Liver (tissue), 9 donors: ENCODE data around the gene RPL35. TPM values are rescaled to one million over a fixed set of nuclear protein-coding genes. Genes with fewer than 3 reads are reported as not detected.
A peak's percentile ranks its signal among the peaks of the same experiment; 100 is the strongest.

Experiments used
- DNase-seq: peaks from one replicate; pipeline ENCODE4 v3.0.0-alpha.2; 2017; ENCODE audit warnings: low spot score
- H3K27ac ChIP-seq, 2 donors: one replicate each; pipeline ENCODE4 v1.7.0; 2013; ENCODE audit warnings: inconsistent platforms in 2 of 2, low read length in 2 of 2, control low read depth in 1 of 2, low read depth in 1 of 2, mild to moderate bottlenecking in 1 of 2
- H3K27me3 ChIP-seq, 4 donors: one replicate each; pipeline versions ENCODE4 v1.6.1 to v1.7.0; 2013; ENCODE audit warnings: low read length in 3 of 4, inconsistent platforms in 1 of 4, mild to moderate bottlenecking in 1 of 4, moderate library complexity in 1 of 4; ENCODE audit not compliant: control insufficient read depth in 4 of 4, insufficient read depth in 4 of 4
- H3K36me3 ChIP-seq, 4 donors: one replicate each; pipeline versions ENCODE4 v1.6.1 to v1.7.0; 2013; ENCODE audit warnings: low read length in 3 of 4, mild to moderate bottlenecking in 3 of 4, low read depth in 1 of 4, moderate library complexity in 1 of 4; ENCODE audit not compliant: control insufficient read depth in 4 of 4, insufficient read depth in 3 of 4
- H3K4me1 ChIP-seq, 4 donors: one replicate each; pipeline versions ENCODE4 v1.6.1 to v1.7.0; 2013; ENCODE audit warnings: low read length in 3 of 4, mild to moderate bottlenecking in 3 of 4, moderate library complexity in 1 of 4; ENCODE audit not compliant: control insufficient read depth in 4 of 4, insufficient read depth in 4 of 4
- H3K4me3 ChIP-seq, 3 donors: one replicate each; pipeline versions ENCODE4 v1.6.1 to v1.7.0; 2013; ENCODE audit warnings: low read length in 3 of 3, control low read depth in 1 of 3, low read depth in 1 of 3, mild to moderate bottlenecking in 1 of 3
- H3K9ac ChIP-seq, 2 donors: one replicate each; pipeline ENCODE4 v1.7.0; 2013; ENCODE audit warnings: low read length in 2 of 2, mild to moderate bottlenecking in 2 of 2, moderate library complexity in 2 of 2, control low read depth in 1 of 2, low read depth in 1 of 2
- H3K9me3 ChIP-seq, 4 donors: one replicate each; pipeline versions ENCODE4 v1.6.1 to v1.7.0; 2013; ENCODE audit warnings: low read length in 3 of 4; ENCODE audit not compliant: control insufficient read depth in 4 of 4
- ATF3 ChIP-seq: IDR thresholded peaks from 2 replicates; pipeline ENCODE4 v1.6.1; 2016; ENCODE audit warnings: antibody characterized with exemption
- CTCF ChIP-seq: fragments of 150-350 bp; IDR thresholded peaks from 2 replicates; pipeline ENCODE4 v1.5.1; 2017; ENCODE audit warnings: improper control_type of control experiment, low read depth, low read length; ENCODE audit not compliant: missing input control
- EGR1 ChIP-seq, 2 donors: IDR thresholded peaks; 2 replicates each; pipeline ENCODE4 v1.6.1; 2016 to 2018; ENCODE audit warnings: antibody characterized with exemption in 2 of 2, low read depth in 2 of 2
- FOXA1 ChIP-seq: IDR thresholded peaks from 2 replicates; pipeline ENCODE4 v1.6.1; 2016; ENCODE audit warnings: antibody characterized with exemption
- FOXA2 ChIP-seq: IDR thresholded peaks from 2 replicates; pipeline ENCODE4 v1.6.1; 2016; ENCODE audit warnings: antibody characterized with exemption
- GABPA ChIP-seq, 2 donors: IDR thresholded peaks in 1 of 2; conservative IDR thresholded peaks in 1 of 2; 2 replicates each; pipeline ENCODE4 v1.6.1; 2016; ENCODE audit warnings: antibody characterized with exemption in 2 of 2, mild to moderate bottlenecking in 1 of 2, moderate library complexity in 1 of 2
- HNF4A ChIP-seq, 2 donors: conservative IDR thresholded peaks; 2 replicates each; pipeline ENCODE4 v1.6.1; 2016; ENCODE audit warnings: antibody characterized with exemption in 2 of 2, mild to moderate bottlenecking in 2 of 2
- HNF4G ChIP-seq: IDR thresholded peaks from 2 replicates; pipeline ENCODE4 v1.6.1; 2016; ENCODE audit warnings: antibody characterized with exemption
- JUND ChIP-seq, 2 donors: IDR thresholded peaks; 2 replicates each; pipeline ENCODE4 v1.6.1; 2016; ENCODE audit warnings: antibody characterized with exemption in 2 of 2
- MAX ChIP-seq: IDR thresholded peaks from 2 replicates; pipeline ENCODE4 v1.6.1; 2016; ENCODE audit warnings: antibody characterized with exemption
- NR2F2 ChIP-seq: IDR thresholded peaks from 2 replicates; pipeline ENCODE4 v1.6.1; 2016; ENCODE audit warnings: antibody characterized with exemption
- RAD21 ChIP-seq, 2 donors: IDR thresholded peaks; 2 replicates each; pipeline ENCODE4 v1.6.1; 2016; ENCODE audit warnings: antibody characterized with exemption in 2 of 2, mild to moderate bottlenecking in 2 of 2
- REST ChIP-seq: IDR thresholded peaks from 2 replicates; pipeline ENCODE4 v1.6.1; 2016; ENCODE audit warnings: antibody characterized with exemption, mild to moderate bottlenecking
- RXRA ChIP-seq, 2 donors: IDR thresholded peaks; 2 replicates each; pipeline ENCODE4 v1.6.1; 2017 to 2018; ENCODE audit warnings: antibody characterized with exemption in 2 of 2, mild to moderate bottlenecking in 1 of 2
- TAF1 ChIP-seq: conservative IDR thresholded peaks from 2 replicates; pipeline ENCODE4 v1.6.1; 2016; ENCODE audit warnings: antibody characterized with exemption, mild to moderate bottlenecking
- YY1 ChIP-seq: IDR thresholded peaks from 2 replicates; pipeline ENCODE4 v1.6.1; 2016; ENCODE audit warnings: antibody characterized with exemption, mild to moderate bottlenecking
- WGBS: extraction: QIAGEN DNeasy Blood & Tissue Kit; methylation state at CpG from one replicate; pipeline ENCODE4 v1.1.7; 2013; 5-methylcytosine and 5-hydroxymethylcytosine counted together
- polyA plus RNA-seq, 2 donors: library from polyadenylated mRNA; stranded (reverse) in 1 of 2; unstranded in 1 of 2; fragments of 200-250 nt in 1 of 2; fragments of >200 nt in 1 of 2; fragmentation: Nextera tagmentation in 1 of 2; extraction: Ambion mirVana in 1 of 2; gene quantifications; one replicate each; pipeline versions ENCODE4 v1.2.1 to v1.2.3, GENCODE V29; 2013 to 2015
- total RNA-seq, 2 donors: library from RNA; depleted of rRNA; stranded (reverse); fragments of >200 nt; gene quantifications; one replicate each; pipeline ENCODE4 v1.2.3, GENCODE V29; 2014
- donor health status: healthy.
- donor health status: healthy.
- donor health status: healthy.
- donor health status: healthy.
- donor health status: healthy.

The RPL35 gene
- total and polyA plus RNA-seq, 4 donors = 623 to 1,101 (median 703) TPM

GRCh38 chr9:124818431-124819281 lies 43.1 kb downstream of the RPL35 start:
- Histone ChIP-seq H3K36me3 (no peaks in the 10 kb centered on the region), H3K4me1 (peaks cover 0 to 4% (median 0%) of the 10 kb centered on the region in 4 donors), H3K9ac (no peak overlapping the region), H3K27me3 (no peaks in the 10 kb centered on the region), H3K27ac (no peak overlapping the region), H3K4me3 (no peak overlapping the region), H3K9me3 (no peaks in the 10 kb centered on the region)
- TF ChIP-seq HNF4A (conservative IDR thresholded peaks at IDR 0.05) (peak in 1 of 2 donors; percentile 16), RXRA (IDR thresholded peaks at IDR 0.05) (no peak), YY1 (no peak)
- 57% methylated on average over 18 of the region's 18 CpGs for WGBS
- no peak for DNase-seq

- Histone ChIP-seq H3K9ac (no peak overlapping the region), H3K4me3 (no peak overlapping the region), H3K27me3 (no peaks in the 10 kb centered on the region), H3K27ac (no peak overlapping the region), H3K9me3 (no peaks in the 10 kb centered on the region), H3K36me3 (no peaks in the 10 kb centered on the region), H3K4me1 (peaks cover 0 to 4% (median 0%) of the 10 kb centered on the region in 4 donors)
- DNase-seq = no peak
- WGBS = 89% methylated on average over 5 of the region's 5 CpGs
- TF ChIP-seq FOXA1 = no peak
- no peak for TF ChIP-seq REST
- TF ChIP-seq TAF1 = no peak
- TF ChIP-seq HNF4G = no peak
- TF ChIP-seq RAD21 (IDR thresholded peaks at IDR 0.05) = no peak
- no peak for TF ChIP-seq YY1
- TF ChIP-seq NR2F2 = no peak
- no peak for TF ChIP-seq RXRA (IDR thresholded peaks at IDR 0.05)
- no peak for TF ChIP-seq EGR1 (IDR thresholded peaks at IDR 0.05; ENCODE audit: low read depth in 2 of 2)
- TF ChIP-seq ATF3 = no peak
- no peak for TF ChIP-seq FOXA2
Observed at GRCh38 chr9:124815601-124816000, 46.2 kb downstream of the RPL35 start.

GRCh38 chr9:124814164-124814535 lies 47.6 kb downstream of the RPL35 start:
- Histone ChIP-seq H3K27me3 (no peaks in the 10 kb centered on the region), H3K4me1 (peaks cover 0 to 4% (median 0%) of the 10 kb centered on the region in 4 donors), H3K9me3 (no peaks in the 10 kb centered on the region), H3K9ac (no peak overlapping the region), H3K4me3 (no peak overlapping the region), H3K36me3 (no peaks in the 10 kb centered on the region), H3K27ac (no peak overlapping the region)
- WGBS = 86% methylated on average over 5 of the region's 5 CpGs
- DNase-seq = no peak
- TF ChIP-seq MAX = no peak
- no peak for TF ChIP-seq GABPA (IDR thresholded peaks at IDR 0.05 in 1 of 2, conservative IDR thresholded peaks at IDR 0.05 in 1 of 2)
- TF ChIP-seq RAD21 (IDR thresholded peaks at IDR 0.05) = no peak
- no peak for TF ChIP-seq NR2F2
- no peak for TF ChIP-seq CTCF
- no peak for TF ChIP-seq TAF1
- no peak for TF ChIP-seq HNF4G
- TF ChIP-seq YY1 = no peak
- TF ChIP-seq FOXA2 = no peak
- TF ChIP-seq JUND (IDR thresholded peaks at IDR 0.05) = no peak
- TF ChIP-seq FOXA1 = no peak
- TF ChIP-seq HNF4A (conservative IDR thresholded peaks at IDR 0.05) = no peak
- TF ChIP-seq RXRA (IDR thresholded peaks at IDR 0.05) = no peak
- no peak for TF ChIP-seq REST
- TF ChIP-seq ATF3 = no peak
- TF ChIP-seq EGR1 (IDR thresholded peaks at IDR 0.05; ENCODE audit: low read depth in 2 of 2) = no peak
